GM10266 (cell line): ENCODE data around the gene TMEM95.

Source experiments
- DNase-seq: peaks from one replicate; pipeline ENCODE4 v3.0.0; 2012; ENCODE audit errors: extremely low spot score
- CTCF ChIP-seq: IDR thresholded peaks from 2 replicates; pipeline ENCODE4 v1.5.1; 2012; ENCODE audit warnings: mild to moderate bottlenecking, low read depth; ENCODE audit not compliant: control insufficient read depth, insufficient read depth; ENCODE audit errors: missing control alignments

The TMEM95 gene

GRCh38 chr17:7312432-7313087 lies 42.4 kb upstream of the TMEM95 start:
- no peak for TF ChIP-seq CTCF

GRCh38 chr17:7313088-7313889 lies 41.7 kb upstream of the TMEM95 start:
- TF ChIP-seq CTCF = no peak
- DNase-seq = peak; percentile 24

More at GRCh38 chr17:7312432-7313087, 42.4 kb upstream of the TMEM95 start:
- peak; percentile 5 for DNase-seq

GRCh38 chr17:7313890-7314718 lies 40.9 kb upstream of the TMEM95 start:
- DNase-seq = peak; percentile 23
- no peak for TF ChIP-seq CTCF

- DNase-seq = peak; percentile 96
- no peak for TF ChIP-seq CTCF
These were observed 40.0 kb upstream of the TMEM95 start, which contains the start of gene GPS2 for GRCh38 chr17:7314719-7315569. Gene GPS2 (minus strand): TSS chr17:7315360. CDS start chr17:7315052, 308 bp downstream.

- no peak for DNase-seq
- TF ChIP-seq CTCF = no peak
These were observed 39.3 kb upstream of the TMEM95 start for GRCh38 chr17:7315570-7316235.

- no peak for DNase-seq
- TF ChIP-seq CTCF = no peak
These were observed 37.7 kb upstream of the TMEM95 start for GRCh38 chr17:7317161-7317803.
